ENCODE data around the gene SLBP. TPM values are rescaled to one million over a fixed set of nuclear protein-coding genes. Genes with fewer than 3 reads are reported as not detected.
A peak's percentile ranks its signal among the peaks of the same experiment; 100 is the strongest.

Gene SLBP
- total RNA-seq, 1 donor from 2014 or later: 51.9 TPM

GRCh38 chr4:1655081-1655480 lies 57.0 kb downstream of the SLBP start:
- DNase-seq (ENCODE audit: low read depth): no peak

- DNase-seq (ENCODE audit: low read depth): no peak
Observed at GRCh38 chr4:1654216-1654955, 57.7 kb downstream of the SLBP start.

- DNase-seq (ENCODE audit: low read depth): no peak
Observed at GRCh38 chr4:1653776-1654175, 58.3 kb downstream of the SLBP start.

- DNase-seq (ENCODE audit: low read depth): no peak
Observed at GRCh38 chr4:1652088-1652487, 60.0 kb downstream of the SLBP start.

- no peak for DNase-seq (ENCODE audit: low read depth)
Observed at GRCh38 chr4:1651609-1652008, 60.5 kb downstream of the SLBP start.

GRCh38 chr4:1648962-1649361 lies 63.2 kb downstream of the SLBP start:
- DNase-seq (ENCODE audit: low read depth): no peak

GRCh38 chr4:1647432-1647831 lies 64.7 kb downstream of the SLBP start:
- DNase-seq (ENCODE audit: low read depth): no peak

- DNase-seq (ENCODE audit: low read depth): no peak
Observed at GRCh38 chr4:1646690-1647089, 65.4 kb downstream of the SLBP start.

- peak; percentile 23 for DNase-seq (ENCODE audit: low read depth)
Observed at GRCh38 chr4:1644891-1645657, 67.0 kb downstream of the SLBP start.

- DNase-seq (ENCODE audit: low read depth): no peak
Observed at GRCh38 chr4:1643971-1644735, 68.0 kb downstream of the SLBP start.

Other genes with a start within 250 kb of the SLBP start
- 2.9 and 7.6 TPM in 2 replicates for gene FAM53A, start 28.0 kb downstream of the SLBP start, total RNA-seq
- gene TMEM129, start 9.0 kb upstream of the SLBP start, total RNA-seq: 60.8 and 88.7 TPM in 2 replicates
- gene TACC3, start 9.2 kb upstream of the SLBP start, total RNA-seq: 5.4 and 7.6 TPM in 2 replicates
- 1.4 and 3.7 TPM in 2 replicates for gene FGFR3, start 81.0 kb upstream of the SLBP start, total RNA-seq
- gene LETM1, start 143.8 kb upstream of the SLBP start, total RNA-seq: 94.6 and 102 TPM in 2 replicates
- 62.0 and 67.7 TPM in 2 replicates for gene NSD2, start 159.1 kb upstream of the SLBP start, total RNA-seq